Kidney glomerular epithelial cell (primary cell): Measurements from ENCODE around the gene BHLHE41.
A peak's percentile ranks its signal among the peaks of the same experiment; 100 is the strongest.

Experiments
- DNase-seq: peaks from one replicate; lab custom pipeline; 2025; lab: John Stamatoyannopoulos, UW

Gene BHLHE41

GRCh38 chr12:26134540-26134939, 9.7 kb upstream of the BHLHE41 start:
- DNase-seq, result no peak

GRCh38 chr12:26133521-26133920, 8.7 kb upstream of the BHLHE41 start:
- DNase-seq, result no peak

GRCh38 chr12:26132866-26133265, 8.0 kb upstream of the BHLHE41 start:
- no peak for DNase-seq

DNA sequence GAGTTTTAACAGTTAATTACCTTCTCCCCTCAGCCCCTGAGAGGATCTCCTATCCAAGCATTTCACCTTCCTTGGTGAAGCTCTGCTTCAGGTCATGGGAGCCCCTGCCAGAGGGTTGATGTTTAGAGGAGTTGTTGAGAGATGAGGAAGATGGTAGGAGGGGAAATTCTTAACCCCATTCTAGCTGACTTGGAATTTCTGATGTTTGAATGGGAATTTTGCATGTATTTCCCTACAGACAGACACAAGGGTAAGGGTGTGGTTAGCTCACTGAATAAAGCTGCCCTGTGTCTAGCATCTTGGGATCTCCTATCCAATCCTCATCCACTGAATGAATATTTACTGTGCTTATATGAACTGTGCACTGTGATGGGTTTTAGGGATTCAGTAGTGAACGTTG, 7.1 kb upstream of the BHLHE41 start:
- no peak for DNase-seq

DNA sequence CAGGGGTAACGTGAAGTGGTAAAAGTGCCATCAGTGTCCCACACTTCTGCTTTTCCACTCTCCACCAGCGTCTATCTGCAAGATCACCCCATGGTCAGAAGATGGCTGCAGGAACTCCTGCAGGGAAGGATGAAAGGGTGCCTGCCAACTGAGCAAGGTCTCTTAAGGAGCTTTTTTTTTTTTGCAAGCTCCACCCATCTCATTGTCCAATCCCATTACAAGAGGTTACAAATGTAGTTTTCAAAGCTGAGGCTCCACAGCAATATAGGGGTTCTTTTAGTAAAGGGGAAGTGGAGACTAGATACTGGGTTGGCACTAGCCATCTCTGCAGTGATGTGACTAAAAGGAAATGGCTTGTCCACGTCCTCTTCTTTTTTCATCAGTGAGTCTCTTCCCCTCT, 5.9 kb upstream of the BHLHE41 start:
- no peak for DNase-seq

DNA sequence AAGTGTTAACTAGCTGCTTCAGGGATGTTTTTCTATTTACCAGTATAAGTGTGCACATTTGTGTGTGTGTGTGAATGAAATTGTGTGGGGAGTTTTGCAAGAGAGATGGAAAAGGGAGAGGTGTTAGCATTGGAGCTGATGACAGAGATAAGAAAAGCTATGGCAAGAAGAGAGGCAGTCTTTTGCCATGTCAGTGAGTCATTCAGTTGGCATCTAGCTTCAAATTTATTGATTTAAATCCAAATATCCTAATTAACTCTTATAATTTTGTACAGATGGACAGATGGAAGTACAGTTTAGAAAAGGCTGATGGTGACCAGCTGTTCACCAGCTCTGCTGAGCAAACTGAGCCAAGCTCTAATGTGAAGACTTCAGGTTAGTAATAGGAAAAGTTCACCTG, 3.3 kb upstream of the BHLHE41 start:
- peak; percentile 13 for DNase-seq

DNA sequence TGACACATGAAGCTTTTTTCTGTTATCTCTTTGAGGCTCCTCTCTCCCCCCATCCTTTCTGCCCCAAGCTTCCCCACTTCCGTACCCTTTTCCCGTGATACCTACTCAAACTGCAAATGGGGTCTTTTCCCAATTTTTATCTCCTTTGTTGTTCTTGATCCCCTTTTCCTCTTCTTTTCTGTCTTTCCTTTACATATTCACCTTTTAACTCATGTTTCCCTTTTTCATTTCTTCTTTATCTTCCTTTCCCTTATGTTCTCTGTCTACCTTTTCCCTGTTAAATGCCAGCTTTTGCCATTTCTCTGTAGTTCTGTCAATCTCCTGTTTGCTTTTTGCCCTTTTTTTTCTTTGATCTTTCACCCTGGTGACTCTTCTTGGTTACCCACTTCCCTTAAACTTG, 2.6 kb upstream of the BHLHE41 start:
- no peak for DNase-seq

DNA sequence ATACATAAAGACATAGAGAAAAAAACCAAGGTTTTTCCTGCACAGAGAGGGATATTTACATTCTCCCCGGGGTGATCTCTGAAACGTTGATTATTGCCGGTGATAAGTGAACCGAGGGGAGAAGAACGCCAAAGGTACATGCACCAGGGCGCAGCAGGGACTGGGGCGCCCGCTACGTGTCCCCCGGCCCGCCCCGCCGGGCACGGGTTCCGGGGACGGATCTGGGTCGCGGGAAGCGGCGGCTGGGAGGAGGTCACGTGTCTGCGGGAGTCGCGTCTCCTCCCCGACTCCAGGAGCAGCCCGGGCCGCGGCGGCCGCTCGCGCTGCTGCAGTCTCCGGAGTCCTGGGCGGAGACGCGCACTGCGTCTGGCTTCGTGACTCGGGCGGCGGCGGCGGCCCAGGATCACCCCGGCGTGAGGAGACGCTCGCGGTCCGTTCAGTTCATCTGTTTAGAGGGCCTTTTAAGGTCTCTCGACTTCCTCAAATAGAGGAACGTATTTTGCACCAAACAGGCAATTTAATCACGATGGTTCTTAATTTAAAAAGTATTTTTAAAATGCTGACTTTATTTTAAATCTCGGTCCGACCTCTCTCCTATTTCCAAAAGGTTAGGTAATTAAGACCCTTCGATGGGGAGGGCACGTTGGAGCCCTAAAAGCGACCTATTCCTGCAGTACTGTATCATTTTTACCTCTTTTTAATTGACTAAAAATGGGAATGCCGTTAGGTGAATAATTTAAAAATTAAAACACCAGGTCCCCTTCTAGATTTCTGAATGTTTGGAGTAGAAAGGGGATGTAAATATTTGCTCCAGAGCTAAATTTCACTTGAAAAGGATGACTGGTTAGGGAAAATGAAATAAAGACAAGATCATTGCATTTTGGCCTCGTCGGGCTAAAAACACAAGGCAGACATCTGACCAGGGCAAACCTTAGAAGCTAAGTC, 1.8 kb upstream of the BHLHE41 start:
- peak; percentile 64 for DNase-seq

DNA sequence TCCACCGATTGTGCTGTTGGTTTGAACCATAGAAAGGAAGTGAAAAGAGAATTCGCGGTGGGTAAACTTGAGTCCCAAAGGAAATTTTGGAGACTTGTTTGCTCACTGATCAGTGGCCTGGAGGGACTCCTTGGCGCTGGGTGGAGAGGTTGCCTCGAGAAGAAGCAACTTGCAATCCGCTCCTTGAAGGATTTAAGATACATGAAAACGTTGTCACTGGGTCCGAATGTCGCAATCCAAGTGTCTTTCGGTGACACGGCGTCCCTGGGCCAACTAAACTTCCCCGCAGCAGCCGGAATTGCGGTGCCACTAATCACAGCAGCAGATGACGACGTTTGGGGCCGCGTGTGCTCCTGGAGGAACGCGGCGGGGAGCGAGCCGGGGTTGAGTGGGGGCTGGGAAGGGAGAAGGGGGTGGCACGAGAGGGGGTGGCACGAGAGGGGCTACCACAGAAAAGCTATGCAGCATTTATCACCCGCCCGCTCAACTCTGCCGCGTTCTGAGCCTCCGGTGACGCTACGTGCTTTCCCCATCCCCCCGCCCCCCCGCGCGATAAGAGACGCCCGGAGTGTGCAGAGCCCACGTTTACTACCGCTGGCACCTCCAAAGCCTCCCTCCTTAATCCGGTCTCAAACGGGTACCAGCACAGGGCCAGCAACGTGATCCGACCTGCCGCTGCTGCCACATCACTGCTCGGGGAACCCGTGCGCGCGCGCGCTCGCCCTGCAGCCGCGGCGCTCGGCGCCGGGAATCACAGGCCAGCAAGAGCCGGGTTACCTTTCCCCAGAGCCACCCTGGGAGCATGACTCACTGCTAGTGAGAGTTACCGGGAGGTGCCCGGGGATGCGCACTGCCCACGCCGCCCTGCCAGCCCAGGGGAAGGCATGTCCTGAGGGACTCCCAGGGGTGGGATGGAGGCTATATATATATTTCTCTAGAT, 833 bp upstream of the BHLHE41 start:
- DNase-seq, result peak; percentile 93

- no peak for DNase-seq
Measured at GRCh38 chr12:26123482-26123980, 1.3 kb downstream of the BHLHE41 start.

GRCh38 chr12:26122681-26123481, 2.0 kb downstream of the BHLHE41 start:
- peak; percentile 54 for DNase-seq

DNA sequence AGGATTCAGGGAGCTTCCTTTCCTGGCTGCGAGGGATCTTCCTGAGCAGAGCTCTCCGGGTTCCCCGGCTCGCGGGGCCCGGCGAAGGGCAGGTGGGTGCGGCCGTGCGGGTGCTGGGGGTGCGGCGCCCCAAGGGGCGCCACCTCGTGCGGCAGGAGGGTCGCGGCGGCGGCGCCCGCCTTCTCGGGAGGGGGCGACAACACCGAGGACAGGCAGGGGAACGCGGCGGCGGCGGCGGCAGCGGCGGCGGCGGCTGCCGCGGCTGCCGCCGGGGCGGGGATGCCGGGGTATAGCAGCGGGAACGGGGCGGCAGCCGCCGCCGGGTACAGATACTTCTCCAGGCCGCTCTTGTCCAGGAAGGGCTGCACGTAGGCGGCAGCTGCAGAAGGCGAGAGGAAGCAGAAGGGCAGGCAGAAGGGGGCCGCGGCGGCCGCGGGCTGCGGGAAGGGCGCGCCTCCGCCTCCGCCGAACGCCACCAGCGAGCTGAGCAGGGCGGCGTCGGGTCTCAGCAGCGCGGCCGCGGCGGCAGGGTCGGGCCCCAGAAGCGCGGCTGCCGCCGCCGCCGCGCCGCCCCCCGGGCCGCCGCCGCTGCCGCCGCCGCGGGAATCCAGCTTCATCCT, 2.7 kb downstream of the BHLHE41 start:
- DNase-seq, result no peak

DNA sequence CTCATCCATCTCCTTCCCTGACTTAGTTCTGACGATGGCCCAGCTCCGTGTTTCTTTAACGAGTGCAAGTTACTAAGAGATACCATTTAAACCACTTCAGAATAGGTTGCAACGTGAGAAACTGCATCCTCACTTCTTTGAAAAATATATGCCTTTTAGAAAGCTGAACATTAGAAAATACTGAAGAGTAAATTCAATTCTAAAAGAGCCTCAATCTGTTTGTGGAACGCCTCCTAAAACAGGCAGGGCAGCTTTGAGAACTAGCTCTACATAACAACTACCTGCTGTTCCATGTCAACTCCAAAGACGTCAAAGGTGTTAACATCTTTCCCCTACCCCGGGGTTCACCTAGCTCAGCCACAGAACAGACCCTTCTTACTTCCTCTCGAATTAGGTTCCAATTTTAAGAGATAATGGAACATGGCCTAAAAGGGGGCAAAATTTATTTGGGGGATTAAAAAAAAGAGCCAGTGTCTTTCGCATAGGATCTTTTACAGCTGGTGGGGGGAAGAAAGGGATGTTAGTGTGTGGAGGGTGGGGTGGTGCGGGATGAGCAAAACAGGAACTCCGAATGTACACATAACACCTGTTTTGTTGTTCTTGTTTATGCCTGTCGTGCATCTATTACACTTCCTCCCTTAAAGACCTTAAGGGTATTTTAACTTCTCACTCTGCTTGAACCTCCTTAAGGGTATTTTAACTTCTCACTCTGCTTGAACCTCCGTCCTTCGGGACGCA, 3.3 kb downstream of the BHLHE41 start:
- peak; percentile 74 for DNase-seq

GRCh38 chr12:26120561-26121274, 4.1 kb downstream of the BHLHE41 start:
- DNase-seq, result peak; percentile 27

DNA sequence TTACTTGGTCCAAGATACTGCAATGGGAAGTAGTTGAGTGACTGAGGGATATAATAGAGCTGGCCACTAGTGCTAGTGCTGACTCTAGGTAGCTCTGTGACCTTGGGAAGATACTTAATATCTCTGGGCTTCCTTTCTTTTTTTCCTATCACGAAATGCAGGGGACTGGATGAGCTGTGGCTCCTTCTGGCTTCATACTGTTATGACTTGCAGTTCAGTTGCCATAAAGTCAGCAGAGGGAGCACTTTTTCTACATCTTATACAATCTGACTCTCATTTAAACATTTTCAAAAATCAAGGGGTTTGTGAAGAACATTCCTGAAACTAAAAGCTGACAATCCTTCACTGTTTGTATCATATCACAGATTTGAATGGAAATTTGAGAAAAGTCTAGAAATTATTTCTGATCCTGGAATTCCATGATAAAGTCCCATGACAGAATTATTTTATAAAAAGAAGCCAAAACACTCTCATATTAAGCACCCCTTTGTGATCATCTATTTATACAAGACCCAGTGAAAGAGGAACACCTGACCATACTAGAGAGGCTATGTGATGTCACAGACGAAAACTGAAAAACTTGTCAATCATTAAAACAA, 5.3 kb downstream of the BHLHE41 start:
- DNase-seq, result peak; percentile 84

- no peak for DNase-seq
Measured at GRCh38 chr12:26118308-26118707, 6.5 kb downstream of the BHLHE41 start.

GRCh38 chr12:26116829-26117715, 7.8 kb downstream of the BHLHE41 start:
- DNase-seq, result no peak

GRCh38 chr12:26114720-26115401, 10.0 kb downstream of the BHLHE41 start:
- no peak for DNase-seq
